ENCODE measurements around the gene RPH3AL. TPM values are rescaled to one million over a fixed set of nuclear protein-coding genes. Genes with fewer than 3 reads are reported as not detected.

The RPH3AL gene
- total RNA-seq, 1 donor: 2.0 TPM

DNA sequence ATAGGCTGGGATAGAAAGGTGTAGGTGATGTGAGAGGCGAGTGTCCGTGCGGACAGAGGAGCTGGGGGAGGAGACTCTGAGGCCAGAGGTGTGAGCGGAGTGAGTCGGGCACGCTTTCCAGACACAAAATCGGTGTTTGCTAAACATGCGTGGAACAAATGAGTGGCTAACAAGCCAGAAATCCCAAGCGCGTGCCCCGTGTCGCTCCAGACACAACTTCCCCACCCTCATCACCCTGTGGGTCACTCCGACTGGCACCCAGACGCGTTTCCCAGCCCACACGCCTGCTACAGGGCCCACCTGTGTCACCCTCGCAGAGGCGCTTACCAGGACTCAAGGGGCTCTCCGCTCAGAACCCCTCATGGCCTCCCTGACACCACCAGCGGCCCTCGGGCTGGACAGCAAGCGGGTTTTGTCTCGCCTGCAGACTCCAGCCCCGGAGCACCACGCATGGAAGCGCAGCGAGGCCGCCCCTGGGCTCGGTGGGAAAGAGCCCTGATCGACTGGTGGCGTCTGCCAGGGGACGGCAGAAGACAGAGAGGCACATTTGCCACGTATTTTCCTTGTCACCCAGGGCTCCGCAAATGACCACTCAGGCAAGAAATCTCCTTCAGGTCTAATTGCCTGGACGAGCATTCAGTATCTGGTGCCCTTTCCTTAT, 6.0 kb upstream of the RPH3AL start:
- TF ChIP-seq, protein P1, sequence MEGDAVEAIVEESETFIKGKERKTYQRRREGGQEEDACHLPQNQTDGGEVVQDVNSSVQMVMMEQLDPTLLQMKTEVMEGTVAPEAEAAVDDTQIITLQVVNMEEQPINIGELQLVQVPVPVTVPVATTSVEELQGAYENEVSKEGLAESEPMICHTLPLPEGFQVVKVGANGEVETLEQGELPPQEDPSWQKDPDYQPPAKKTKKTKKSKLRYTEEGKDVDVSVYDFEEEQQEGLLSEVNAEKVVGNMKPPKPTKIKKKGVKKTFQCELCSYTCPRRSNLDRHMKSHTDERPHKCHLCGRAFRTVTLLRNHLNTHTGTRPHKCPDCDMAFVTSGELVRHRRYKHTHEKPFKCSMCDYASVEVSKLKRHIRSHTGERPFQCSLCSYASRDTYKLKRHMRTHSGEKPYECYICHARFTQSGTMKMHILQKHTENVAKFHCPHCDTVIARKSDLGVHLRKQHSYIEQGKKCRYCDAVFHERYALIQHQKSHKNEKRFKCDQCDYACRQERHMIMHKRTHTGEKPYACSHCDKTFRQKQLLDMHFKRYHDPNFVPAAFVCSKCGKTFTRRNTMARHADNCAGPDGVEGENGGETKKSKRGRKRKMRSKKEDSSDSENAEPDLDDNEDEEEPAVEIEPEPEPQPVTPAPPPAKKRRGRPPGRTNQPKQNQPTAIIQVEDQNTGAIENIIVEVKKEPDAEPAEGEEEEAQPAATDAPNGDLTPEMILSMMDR (IDR thresholded peaks at IDR 0.05; ENCODE audit: insufficient read depth, low read length): no peak
- no peak overlapping the region for H3K4me3 ChIP-seq (ENCODE audit: low read depth, low read length)
- DNase-seq (ENCODE audit: low read depth): no peak

DNA sequence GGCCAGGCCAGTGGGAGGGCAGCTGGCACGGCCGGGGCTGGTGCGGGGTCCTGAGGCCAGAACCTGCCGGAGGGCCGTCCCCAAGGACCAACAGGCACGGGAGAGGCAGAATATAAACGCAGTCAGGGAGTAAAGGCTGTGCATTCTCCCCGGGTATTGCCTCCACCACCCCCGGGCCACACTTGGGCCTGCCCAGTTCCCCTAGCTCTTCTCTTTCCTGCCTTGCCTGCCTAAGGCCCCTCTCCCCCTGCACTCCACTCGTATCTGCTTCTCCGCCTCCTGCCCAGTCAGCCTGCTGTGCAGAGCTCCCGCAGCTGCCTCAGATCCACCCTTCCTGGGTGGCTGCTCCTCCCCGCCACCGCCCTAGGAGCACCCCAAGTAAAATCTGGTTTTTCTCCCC, 5.0 kb upstream of the RPH3AL start:
- TF ChIP-seq, protein P1 (IDR thresholded peaks at IDR 0.05; ENCODE audit: insufficient read depth, low read length): no peak
- H3K4me3 ChIP-seq (ENCODE audit: low read depth, low read length): no peak overlapping the region
- no peak for DNase-seq (ENCODE audit: low read depth)

DNA sequence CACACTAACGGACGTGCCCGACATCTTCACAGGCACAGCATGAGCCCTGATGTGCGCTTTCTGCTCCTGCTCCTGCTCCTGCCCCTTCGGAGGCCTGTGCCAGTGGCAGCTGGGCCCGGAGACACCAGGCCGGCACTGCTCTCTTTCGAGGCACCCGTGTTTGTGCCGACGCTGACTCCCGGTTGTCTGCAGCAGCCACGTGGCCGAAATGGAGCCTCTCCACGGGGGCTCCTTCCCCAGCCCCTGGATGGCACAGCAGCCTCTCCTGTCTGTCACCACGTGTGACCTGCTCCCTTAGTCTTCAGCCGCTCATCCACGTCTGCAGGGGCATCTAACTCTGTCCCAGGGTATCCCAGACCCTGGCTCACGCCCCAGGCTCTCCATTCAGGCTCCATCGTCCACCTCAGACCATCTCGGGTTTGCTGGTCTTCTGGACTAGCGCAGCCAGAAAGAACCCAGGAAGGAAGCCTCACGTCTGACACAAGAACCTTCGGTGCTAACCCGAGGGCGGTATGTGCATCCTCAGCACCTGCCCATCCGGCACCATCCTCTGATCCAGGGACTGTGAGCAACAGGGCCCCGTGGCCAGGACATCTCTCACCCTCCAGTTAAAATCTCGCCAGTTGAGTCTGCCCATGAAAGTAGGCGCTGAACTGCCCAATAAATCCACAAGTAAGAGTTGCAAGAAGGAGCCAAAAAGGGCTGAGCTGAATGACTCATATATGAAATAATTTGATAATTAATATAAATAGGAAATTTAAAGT, 4.2 kb upstream of the RPH3AL start:
- TF ChIP-seq, protein P1 (IDR thresholded peaks at IDR 0.05; ENCODE audit: insufficient read depth, low read length): no peak
- DNase-seq (ENCODE audit: low read depth): no peak
- H3K4me3 ChIP-seq (ENCODE audit: low read depth, low read length): no peak overlapping the region

DNA sequence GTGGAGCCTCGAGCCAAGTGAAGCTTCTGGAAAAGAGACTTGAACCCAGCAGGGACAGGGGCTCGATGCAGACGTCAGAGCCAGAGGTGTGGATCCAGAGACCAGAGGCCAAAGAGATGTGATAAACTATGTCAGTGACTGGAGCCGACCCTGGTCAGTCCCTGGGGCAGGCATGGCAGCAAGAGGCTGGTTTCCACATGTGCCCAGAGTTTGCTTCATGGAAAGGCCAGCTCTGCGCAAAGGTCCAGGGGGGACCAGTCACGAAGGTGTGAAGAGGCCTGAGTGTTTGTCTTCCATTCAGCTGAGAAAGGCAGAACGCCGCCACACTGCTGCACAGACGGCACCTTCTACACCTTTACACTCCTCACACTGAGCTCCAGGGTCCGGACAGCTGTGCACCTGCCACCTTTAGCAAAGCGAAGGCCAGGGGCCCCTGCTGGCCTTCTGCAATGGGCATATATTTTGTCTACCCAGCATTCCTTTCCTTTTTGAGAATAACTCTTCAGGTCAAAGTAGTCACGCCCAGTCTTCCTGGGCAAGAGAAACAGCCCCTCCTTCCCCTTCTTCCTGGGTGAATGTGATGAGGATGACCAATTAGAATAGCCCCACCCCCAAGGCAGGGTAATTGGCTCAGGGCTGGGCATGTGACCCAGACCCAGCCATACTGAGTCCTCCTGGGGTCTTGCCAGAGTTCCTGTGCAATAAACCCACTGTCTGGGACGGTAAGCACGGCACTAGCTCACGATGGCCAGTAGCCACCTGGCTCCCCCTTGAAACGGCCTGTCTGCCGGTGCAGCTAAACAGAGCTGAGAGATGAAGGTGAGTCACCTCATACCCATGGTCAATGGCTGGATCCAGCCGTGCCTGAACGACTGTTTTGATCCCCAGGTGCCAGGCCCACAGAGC, 2.3 kb upstream of the RPH3AL start:
- DNase-seq (ENCODE audit: low read depth): no peak
- no peak overlapping the region for H3K4me3 ChIP-seq (ENCODE audit: low read depth, low read length)
- TF ChIP-seq, protein P1 (IDR thresholded peaks at IDR 0.05; ENCODE audit: insufficient read depth, low read length): no peak

DNA sequence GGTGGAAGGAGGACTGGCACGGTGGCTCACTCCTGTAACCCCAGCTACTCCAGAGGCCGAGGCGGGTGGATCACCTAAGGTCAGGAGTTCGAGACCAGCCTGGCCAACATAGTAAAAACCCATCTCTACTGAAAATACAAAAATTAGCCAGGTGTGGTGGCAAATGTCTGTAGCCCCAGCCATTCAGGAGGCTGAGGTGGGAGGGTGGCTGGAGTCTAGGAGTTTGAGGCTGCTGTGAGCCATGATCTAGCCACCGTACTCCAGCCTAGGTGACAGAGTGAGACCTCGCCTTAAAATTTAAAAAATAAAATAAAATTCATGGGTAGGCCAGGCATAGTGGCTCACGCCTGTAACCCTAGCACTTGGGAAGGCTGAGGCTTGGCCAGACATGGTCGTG, 1.2 kb upstream of the RPH3AL start:
- TF ChIP-seq, protein P1 (IDR thresholded peaks at IDR 0.05; ENCODE audit: insufficient read depth, low read length): no peak
- DNase-seq (ENCODE audit: low read depth): no peak
- no peak overlapping the region for H3K4me3 ChIP-seq (ENCODE audit: low read depth, low read length)

DNA sequence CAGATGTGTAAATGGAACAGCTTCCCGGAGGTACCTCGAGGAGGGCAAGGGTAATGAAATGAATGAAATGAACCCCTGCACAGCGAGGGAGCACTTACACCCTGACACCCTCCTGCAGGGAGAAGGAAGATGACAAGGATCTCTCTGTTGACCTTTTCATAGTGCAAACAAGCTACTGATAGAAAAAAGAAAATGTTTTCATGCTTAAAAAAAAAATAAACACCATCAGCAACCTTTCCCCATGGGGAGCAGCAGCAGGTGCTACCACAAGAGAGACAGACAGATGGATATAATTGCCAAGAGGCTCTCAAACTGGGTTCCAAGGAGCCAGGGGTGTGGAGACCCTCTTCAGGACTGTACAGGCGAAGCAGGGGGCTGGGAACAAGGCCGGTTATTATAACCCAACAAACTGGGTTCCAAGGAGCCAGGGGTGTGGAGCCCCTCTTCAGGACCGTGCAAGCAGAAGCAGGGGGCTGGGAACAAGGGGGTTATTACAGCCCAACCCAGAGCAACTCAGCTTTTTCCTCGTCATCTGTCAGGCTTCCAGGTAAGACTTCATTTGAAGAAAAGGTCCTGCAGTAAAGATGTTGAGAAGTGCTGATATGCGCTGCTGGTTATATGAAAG, 718 bp upstream of the RPH3AL start:
- no peak overlapping the region for H3K4me3 ChIP-seq (ENCODE audit: low read depth, low read length)
- TF ChIP-seq, protein P1 (IDR thresholded peaks at IDR 0.05; ENCODE audit: insufficient read depth, low read length): no peak
- no peak for DNase-seq (ENCODE audit: low read depth)
